ENCODE results near the gene ELF3.
"Not testable (repeated sequence)": the region's sequence is repeated elsewhere in the genome, so short reads cannot be mapped to it uniquely, and the experiment has no call there.

The ELF3 gene

GRCh38 chr1:202047977-202048376 is 37.6 kb downstream of the ELF3 start:
- H3K27me3 ChIP-seq (ENCODE audit: control insufficient read depth, insufficient read depth, low read length): no peaks in the 10 kb centered on the region
- no peak overlapping the region for H3K9ac ChIP-seq (ENCODE audit: low read length)
- no peaks in the 10 kb centered on the region for H3K4me1 ChIP-seq (ENCODE audit: control insufficient read depth, insufficient read depth, low read length)
- no peak overlapping the region for H3K4me3 ChIP-seq (ENCODE audit: low read length)
- no peak overlapping the region for H3K27ac ChIP-seq (ENCODE audit: low read depth, low read length)
- no peaks in the 10 kb centered on the region for H3K36me3 ChIP-seq (ENCODE audit: control insufficient read depth, insufficient read depth, low read length)

- Histone ChIP-seq H3K27me3 (ENCODE audit: control insufficient read depth, insufficient read depth, low read length) (no peaks in the 10 kb centered on the region), H3K27ac (ENCODE audit: low read depth, low read length) (no peak overlapping the region), H3K36me3 (ENCODE audit: control insufficient read depth, insufficient read depth, low read length) (no peaks in the 10 kb centered on the region), H3K9ac (ENCODE audit: low read length) (no peak overlapping the region), H3K4me3 (ENCODE audit: low read length) (no peak overlapping the region), H3K4me1 (ENCODE audit: control insufficient read depth, insufficient read depth, low read length) (no peaks in the 10 kb centered on the region)
Observed at GRCh38 chr1:202049129-202049528, 38.7 kb downstream of the ELF3 start.

- Histone ChIP-seq H3K27ac (ENCODE audit: low read depth, low read length) (no peak overlapping the region), H3K4me1 (ENCODE audit: control insufficient read depth, insufficient read depth, low read length) (no peaks in the 10 kb centered on the region), H3K27me3 (ENCODE audit: control insufficient read depth, insufficient read depth, low read length) (no peaks in the 10 kb centered on the region), H3K36me3 (ENCODE audit: control insufficient read depth, insufficient read depth, low read length) (no peaks in the 10 kb centered on the region), H3K4me3 (ENCODE audit: low read length) (no peak overlapping the region), H3K9ac (ENCODE audit: low read length) (no peak overlapping the region)
Observed at GRCh38 chr1:202054094-202054493, 43.7 kb downstream of the ELF3 start.

- H3K36me3 ChIP-seq (ENCODE audit: control insufficient read depth, insufficient read depth, low read length); H3K4me3 ChIP-seq (ENCODE audit: low read length); H3K9ac ChIP-seq (ENCODE audit: low read length); H3K27ac ChIP-seq (ENCODE audit: low read depth, low read length); H3K27me3 ChIP-seq (ENCODE audit: control insufficient read depth, insufficient read depth, low read length); H3K4me1 ChIP-seq (ENCODE audit: control insufficient read depth, insufficient read depth, low read length): not testable (repeated sequence)
Observed at GRCh38 chr1:202054673-202055072, 44.3 kb downstream of the ELF3 start.

GRCh38 chr1:202056644-202057334 is 46.4 kb downstream of the ELF3 start:
- Histone ChIP-seq H3K9ac (ENCODE audit: low read length) (no peak overlapping the region), H3K4me3 (ENCODE audit: low read length) (no peak overlapping the region), H3K4me1 (ENCODE audit: control insufficient read depth, insufficient read depth, low read length) (no peaks in the 10 kb centered on the region), H3K27ac (ENCODE audit: low read depth, low read length) (no peak overlapping the region), H3K36me3 (ENCODE audit: control insufficient read depth, insufficient read depth, low read length) (no peaks in the 10 kb centered on the region), H3K27me3 (ENCODE audit: control insufficient read depth, insufficient read depth, low read length) (no peaks in the 10 kb centered on the region)

- H3K27ac ChIP-seq (ENCODE audit: low read depth, low read length); H3K4me3 ChIP-seq (ENCODE audit: low read length); H3K27me3 ChIP-seq (ENCODE audit: control insufficient read depth, insufficient read depth, low read length); H3K9ac ChIP-seq (ENCODE audit: low read length); H3K36me3 ChIP-seq (ENCODE audit: control insufficient read depth, insufficient read depth, low read length); H3K4me1 ChIP-seq (ENCODE audit: control insufficient read depth, insufficient read depth, low read length): not testable (repeated sequence)
Observed at GRCh38 chr1:202057335-202057704, 46.9 kb downstream of the ELF3 start.

- Histone ChIP-seq H3K36me3 (ENCODE audit: control insufficient read depth, insufficient read depth, low read length) (no peaks in the 10 kb centered on the region), H3K27me3 (ENCODE audit: control insufficient read depth, insufficient read depth, low read length) (no peaks in the 10 kb centered on the region), H3K27ac (ENCODE audit: low read depth, low read length) (no peak overlapping the region), H3K4me3 (ENCODE audit: low read length) (no peak overlapping the region), H3K4me1 (ENCODE audit: control insufficient read depth, insufficient read depth, low read length) (no peaks in the 10 kb centered on the region), H3K9ac (ENCODE audit: low read length) (no peak overlapping the region)
Observed at GRCh38 chr1:202058001-202058908, 47.9 kb downstream of the ELF3 start.

- Histone ChIP-seq H3K9ac (ENCODE audit: low read length) (no peak overlapping the region), H3K4me3 (ENCODE audit: low read length) (no peak overlapping the region), H3K27ac (ENCODE audit: low read depth, low read length) (no peak overlapping the region), H3K4me1 (ENCODE audit: control insufficient read depth, insufficient read depth, low read length) (no peaks in the 10 kb centered on the region), H3K27me3 (ENCODE audit: control insufficient read depth, insufficient read depth, low read length) (no peaks in the 10 kb centered on the region), H3K36me3 (ENCODE audit: control insufficient read depth, insufficient read depth, low read length) (no peaks in the 10 kb centered on the region)
Observed at GRCh38 chr1:202061055-202061454, 50.7 kb downstream of the ELF3 start.

GRCh38 chr1:202061787-202062186 is 51.4 kb downstream of the ELF3 start:
- H3K4me1 ChIP-seq (ENCODE audit: control insufficient read depth, insufficient read depth, low read length): not testable (repeated sequence)

GRCh38 chr1:202062636-202063035 is 52.2 kb downstream of the ELF3 start:
- not testable (repeated sequence) for H3K4me3 ChIP-seq (ENCODE audit: low read length); H3K4me1 ChIP-seq (ENCODE audit: control insufficient read depth, insufficient read depth, low read length); H3K36me3 ChIP-seq (ENCODE audit: control insufficient read depth, insufficient read depth, low read length); H3K27me3 ChIP-seq (ENCODE audit: control insufficient read depth, insufficient read depth, low read length); H3K27ac ChIP-seq (ENCODE audit: low read depth, low read length); H3K9ac ChIP-seq (ENCODE audit: low read length)

More at GRCh38 chr1:202061787-202062186, 51.4 kb downstream of the ELF3 start:
- H3K27me3 ChIP-seq (ENCODE audit: control insufficient read depth, insufficient read depth, low read length); H3K4me3 ChIP-seq (ENCODE audit: low read length); H3K36me3 ChIP-seq (ENCODE audit: control insufficient read depth, insufficient read depth, low read length); H3K27ac ChIP-seq (ENCODE audit: low read depth, low read length); H3K9ac ChIP-seq (ENCODE audit: low read length): not testable (repeated sequence)

- H3K4me3 ChIP-seq (ENCODE audit: low read length): no peak overlapping the region
- no peak overlapping the region for H3K9ac ChIP-seq (ENCODE audit: low read length)
- H3K27ac ChIP-seq (ENCODE audit: low read depth, low read length): no peak overlapping the region
- no peaks in the 10 kb centered on the region for H3K4me1 ChIP-seq (ENCODE audit: control insufficient read depth, insufficient read depth, low read length)
- no peaks in the 10 kb centered on the region for H3K27me3 ChIP-seq (ENCODE audit: control insufficient read depth, insufficient read depth, low read length)
- no peaks in the 10 kb centered on the region for H3K36me3 ChIP-seq (ENCODE audit: control insufficient read depth, insufficient read depth, low read length)
Observed at GRCh38 chr1:202063093-202063492, 52.7 kb downstream of the ELF3 start.

- not testable (repeated sequence) for H3K36me3 ChIP-seq (ENCODE audit: control insufficient read depth, insufficient read depth, low read length); H3K27me3 ChIP-seq (ENCODE audit: control insufficient read depth, insufficient read depth, low read length); H3K4me1 ChIP-seq (ENCODE audit: control insufficient read depth, insufficient read depth, low read length); H3K27ac ChIP-seq (ENCODE audit: low read depth, low read length); H3K9ac ChIP-seq (ENCODE audit: low read length); H3K4me3 ChIP-seq (ENCODE audit: low read length)
Observed at GRCh38 chr1:202064889-202065312, 54.5 kb downstream of the ELF3 start.

All from rectal smooth muscle tissue (tissue), 1 donor.